Measurements from ENCODE around the gene RER1.

RER1 gene

DNA sequence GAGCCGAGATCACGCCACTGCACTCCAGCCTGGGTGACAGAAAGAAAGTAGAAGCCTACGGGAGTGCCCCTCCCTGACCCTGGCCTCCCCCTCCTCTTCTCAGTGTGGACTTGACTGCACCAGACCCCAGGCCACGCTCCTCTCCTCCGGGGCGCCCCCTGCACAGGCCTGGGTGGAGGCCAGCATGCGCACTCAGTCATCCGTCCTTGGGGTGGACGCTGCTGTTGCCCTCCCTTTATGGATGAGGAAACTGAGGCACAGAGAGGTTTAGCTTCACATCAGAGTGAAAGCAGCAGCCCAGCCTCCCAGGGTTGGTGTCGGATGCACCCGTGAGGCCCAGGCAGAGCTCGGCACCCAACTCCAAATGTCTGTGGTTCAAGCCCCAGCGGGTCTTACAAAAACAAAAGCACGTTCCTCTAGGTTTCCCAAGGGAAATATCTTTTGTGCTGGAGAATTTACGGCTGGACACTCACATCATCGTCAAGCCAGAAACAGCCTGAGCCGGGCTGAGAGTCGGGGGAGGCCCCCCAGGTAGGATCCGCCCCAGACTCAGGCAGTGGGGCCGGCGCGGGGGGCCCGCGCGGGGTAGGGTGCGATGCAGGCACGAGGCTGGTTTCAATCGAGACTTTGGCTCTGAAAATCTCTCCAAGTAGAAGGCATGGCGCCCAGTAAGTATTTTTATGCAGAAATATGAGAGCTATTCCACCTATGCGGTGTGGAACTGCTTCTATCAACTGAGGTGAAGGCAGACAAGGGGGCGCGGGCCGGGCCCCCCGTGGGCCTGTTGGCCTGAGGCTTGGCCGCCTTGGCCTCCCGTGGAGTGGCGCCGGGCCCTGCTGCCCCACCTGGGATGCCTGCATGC lies 36.9 kb upstream of the RER1 start:
- peak; percentile 15 for DNase-seq

DNA sequence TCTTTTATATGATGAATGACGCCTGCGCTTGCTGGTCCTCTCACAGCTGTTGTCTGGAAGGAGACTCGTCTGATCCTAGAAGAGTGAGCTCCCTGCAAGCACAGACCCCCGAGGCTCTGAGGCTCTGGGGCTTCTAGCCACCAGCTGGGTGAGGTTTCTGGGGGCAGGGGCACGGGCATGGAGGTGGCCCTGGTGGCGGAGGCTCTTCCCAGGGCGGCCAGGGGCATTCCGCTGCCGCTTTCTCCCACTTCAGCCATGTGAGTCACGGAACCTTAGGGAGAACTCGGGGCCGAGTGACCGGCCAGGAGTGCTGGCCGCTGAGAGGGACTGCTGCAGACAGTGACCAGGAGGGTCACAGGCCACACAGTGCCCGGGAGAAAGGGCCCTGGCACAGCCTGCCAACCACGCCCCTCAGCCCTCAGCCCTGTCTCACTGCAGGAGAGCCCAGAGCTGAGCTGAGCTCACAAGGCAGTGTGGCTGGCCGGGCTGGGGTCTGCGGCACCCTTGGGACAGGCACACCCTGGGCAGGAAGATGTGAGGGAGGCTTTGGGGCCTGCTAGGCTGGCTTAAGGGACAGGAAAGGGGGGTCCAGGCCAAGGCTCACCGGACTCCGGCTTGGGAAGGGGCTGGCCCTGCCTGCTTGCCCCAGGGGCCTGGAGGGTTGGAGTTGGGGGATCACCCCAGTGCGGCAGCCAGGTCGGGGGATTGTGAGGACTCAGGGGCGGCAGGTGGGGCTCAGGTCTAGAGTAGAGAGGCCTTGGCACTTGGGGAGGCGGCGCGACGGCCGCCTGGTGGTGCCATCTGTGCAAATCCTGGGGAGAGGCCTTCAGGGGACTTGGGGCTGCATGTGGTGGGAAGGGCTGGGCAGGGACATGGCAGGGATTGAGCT lies 36.0 kb upstream of the RER1 start:
- no peak for DNase-seq

DNA sequence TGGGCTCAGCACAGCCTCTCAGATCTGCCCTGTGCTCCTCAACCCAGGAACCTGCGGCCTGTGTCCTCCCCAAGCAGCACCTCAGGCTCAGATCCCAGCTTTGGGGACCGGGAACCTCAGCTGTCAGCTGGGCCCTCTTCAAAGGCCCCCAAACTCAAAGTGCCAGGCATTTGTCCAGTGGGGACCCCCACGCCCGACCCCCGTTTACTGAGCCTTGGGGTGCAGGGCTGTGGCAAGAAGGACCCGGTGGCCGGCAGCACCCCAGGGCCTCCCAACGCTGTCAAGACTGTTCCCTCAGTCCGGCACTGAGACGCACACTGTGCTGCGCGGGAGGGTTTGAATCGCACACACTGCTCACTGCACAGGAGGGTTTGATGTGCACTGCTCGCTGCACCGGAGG lies 35.2 kb upstream of the RER1 start:
- no peak for DNase-seq

DNA sequence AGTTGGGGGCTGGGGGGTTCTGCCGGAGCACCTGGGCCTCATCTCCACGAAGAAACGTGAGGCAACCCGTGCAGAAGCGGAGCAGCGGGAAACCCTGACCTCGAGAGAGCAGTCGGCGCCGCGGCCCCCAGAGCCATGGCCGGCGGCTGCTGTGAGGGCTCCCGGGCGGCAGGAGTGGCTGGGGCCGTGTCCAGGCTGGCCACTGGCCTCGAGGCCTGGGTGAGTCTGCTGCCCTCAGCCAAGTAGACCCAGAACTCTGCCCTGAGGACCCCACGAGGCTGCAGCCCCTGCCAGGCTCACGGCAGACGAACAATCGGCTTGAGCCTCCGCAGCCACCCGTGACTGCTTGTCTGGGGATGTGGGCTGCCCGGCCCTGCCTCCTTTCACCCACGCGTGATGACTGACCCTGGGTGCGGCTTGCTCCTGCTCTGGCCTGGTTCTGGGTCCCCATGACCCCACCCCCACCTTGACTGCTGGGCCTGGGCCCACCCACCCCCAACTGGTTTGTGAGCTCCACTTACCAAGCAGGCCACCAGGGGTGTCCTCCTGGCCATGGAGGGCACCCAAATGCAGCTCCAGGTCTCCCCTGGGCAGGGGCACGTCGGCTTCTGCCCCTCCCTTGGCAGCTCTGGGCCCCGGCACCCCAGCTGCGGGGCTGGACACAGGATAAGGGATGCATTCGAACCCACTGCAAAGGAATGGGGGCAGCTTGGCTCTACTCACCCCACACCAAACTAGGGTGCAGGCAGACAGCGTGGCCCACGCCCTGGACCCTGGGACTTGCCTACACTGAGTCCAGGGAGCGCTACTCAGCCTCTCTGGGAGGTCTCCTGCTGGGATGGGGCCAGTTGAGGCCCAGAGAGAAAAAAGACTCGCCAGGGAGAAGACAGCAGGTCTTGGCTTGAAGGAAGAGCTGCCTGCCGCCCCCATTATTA lies 34.5 kb upstream of the RER1 start:
- no peak for DNase-seq

DNA sequence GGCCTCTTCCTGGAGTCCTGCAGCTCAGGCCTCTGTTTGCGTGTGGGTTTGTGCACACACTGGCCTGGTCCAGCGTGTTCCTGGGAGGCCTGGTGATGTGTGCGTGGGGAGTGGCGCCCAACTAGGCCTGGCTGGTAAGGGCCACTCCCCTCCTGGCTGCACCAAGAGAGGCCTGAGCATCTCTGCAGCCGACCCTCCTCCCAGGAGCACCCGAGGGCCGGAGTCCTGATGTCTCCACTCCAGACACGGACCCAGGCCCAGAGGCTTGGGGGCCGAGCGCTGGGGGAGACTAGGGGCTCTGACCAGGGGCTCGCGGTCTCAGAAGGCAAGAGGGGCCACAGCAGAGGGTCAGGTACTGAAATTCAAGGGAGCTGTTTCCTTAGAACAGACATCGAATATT lies 33.6 kb upstream of the RER1 start:
- no peak for DNase-seq

DNA sequence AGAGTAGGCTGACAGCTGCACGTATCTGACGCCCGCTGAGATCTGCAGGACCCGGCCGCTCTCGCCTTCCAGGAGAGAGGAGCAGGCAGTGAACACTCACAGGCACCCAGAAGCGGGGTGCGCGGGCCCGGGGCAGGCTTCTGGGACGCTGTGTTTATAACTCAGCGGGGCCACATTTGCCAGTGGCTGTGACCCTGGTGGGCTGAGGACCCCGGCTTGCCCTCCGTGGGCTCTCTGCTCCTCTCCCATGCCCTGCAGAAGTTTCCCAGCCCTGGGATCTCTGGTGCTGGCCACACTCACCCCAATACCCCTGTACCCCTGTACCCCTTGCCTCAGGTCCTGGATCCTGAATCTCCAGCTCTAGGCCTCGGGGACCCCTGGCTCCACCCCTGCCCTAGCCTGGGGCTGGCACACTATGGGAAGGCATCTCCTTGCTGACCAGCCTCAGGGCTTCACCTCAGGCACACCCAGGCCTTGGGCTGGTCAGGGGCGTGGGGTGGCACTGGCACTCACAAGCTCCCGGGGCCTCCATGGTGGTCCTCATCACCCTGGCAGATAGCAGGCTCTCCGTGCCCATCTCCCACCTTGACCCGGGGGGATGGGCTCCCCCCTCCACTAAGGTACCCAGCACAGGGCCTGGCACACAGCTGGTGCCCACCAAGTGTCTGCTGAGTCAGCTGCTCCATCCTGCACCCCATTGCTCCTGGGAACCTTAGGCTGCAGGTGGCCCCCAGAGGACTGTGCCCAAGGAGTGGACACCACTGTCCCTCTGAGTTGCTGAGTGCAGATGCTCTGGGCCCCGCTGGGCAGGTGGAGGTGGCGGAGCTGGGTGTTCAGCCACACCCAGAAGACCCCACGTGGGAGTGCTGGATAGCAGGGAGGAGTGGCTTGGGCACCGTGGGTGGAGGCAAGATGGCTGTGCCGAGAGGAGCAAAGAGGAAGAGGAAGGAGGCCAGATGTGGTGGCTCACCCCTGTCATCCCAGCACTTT lies 32.7 kb upstream of the RER1 start:
- no peak for DNase-seq

DNA sequence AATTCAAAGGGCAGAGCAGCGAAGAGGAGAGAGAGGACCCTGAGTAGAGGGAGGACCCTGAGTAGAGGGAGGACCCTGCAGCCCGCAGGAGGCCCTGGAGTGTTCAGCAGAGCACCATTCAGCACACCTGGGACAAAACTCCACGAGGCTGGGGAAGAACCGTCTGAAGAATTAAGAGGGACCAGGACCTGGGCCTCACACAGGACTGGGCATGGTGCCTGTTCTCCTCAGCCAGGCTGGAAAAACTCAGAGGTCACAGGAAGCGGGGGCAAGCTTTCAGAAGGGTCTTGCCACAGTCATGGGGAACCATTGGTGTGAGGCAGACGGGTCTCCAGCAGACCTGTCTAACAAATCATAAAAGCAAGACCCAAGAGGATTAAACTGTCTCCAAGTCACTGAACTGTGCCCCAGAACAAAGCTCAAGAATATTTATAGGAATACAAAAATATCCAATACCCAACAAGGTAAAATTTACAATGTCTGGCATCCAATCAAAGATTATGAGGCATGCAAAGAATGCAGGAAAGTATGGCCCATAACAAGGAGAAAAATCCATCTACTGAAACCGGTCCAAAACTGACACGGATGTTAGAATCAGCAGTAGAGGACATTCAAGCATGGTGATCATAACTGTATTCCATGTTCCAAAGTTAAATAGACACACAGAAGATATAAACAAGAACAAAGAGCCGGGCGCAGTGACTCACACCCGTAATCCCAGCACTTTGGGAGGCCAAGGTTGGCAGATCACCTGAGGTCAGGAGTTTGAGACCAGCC lies 30.9 kb upstream of the RER1 start:
- peak; percentile 64 for DNase-seq

DNA sequence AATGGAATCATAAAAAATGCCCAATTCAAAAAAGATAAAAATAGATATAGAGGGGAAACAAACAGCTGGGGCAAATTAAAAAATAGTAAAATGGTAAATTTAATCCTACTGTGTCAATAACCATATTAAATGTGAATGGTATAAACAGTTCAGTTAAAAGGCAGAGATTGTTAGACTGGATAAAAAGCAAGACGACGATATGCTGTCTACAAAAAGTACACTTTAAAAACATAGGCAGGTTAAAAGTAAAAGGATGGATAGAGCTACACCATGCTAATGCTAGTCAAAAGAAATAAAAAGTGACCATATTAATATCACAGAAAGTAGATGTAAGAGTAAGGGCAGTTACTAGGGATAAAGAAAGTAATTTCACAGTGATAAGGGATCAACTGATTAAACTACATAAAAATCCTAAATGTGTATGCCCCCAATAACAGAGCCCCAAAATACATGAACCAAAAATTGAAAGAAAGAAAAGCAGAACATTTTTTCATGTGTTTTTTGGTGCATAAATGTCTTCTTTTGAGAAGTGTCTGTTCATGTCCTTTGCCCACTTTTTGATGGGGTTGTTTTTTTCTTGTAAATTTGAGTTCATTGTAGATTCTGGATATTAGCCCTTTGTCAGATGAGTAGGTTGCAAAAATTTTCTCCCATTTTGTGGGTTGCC lies 27.7 kb upstream of the RER1 start:
- DNase-seq = no peak

DNA sequence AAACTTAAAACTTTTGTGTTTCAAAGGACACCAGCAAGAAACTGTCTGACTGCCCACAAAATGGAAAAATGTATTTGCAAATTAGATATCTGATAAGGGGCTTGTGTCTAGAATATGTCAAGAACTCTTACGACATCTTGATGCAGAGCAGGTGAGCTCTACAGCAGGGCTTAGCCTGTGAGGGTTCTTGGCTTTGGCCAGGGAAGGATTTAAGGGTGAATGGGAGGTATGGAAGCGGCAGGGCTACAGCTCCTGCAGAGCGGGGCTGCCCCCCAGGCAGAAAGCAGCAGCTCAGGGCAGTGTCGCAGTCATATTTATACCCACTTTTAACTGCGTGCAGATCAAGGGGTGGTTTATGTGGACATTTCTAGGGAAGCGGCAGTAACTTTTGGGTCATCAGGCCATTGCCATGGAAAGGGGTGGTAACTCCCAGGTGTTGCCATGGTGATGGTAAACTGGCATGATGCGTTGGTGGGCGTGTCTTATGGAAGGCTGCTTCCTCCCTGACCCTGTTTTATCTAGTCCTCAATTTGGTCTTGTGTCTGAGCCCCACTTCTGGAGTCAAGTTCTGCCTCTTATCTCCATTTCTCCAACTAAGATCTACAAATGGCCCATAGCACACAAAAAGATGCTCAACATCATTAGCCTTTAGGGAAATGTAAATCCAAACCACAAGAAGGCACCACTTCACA lies 23.4 kb upstream of the RER1 start:
- DNase-seq = no peak

DNA sequence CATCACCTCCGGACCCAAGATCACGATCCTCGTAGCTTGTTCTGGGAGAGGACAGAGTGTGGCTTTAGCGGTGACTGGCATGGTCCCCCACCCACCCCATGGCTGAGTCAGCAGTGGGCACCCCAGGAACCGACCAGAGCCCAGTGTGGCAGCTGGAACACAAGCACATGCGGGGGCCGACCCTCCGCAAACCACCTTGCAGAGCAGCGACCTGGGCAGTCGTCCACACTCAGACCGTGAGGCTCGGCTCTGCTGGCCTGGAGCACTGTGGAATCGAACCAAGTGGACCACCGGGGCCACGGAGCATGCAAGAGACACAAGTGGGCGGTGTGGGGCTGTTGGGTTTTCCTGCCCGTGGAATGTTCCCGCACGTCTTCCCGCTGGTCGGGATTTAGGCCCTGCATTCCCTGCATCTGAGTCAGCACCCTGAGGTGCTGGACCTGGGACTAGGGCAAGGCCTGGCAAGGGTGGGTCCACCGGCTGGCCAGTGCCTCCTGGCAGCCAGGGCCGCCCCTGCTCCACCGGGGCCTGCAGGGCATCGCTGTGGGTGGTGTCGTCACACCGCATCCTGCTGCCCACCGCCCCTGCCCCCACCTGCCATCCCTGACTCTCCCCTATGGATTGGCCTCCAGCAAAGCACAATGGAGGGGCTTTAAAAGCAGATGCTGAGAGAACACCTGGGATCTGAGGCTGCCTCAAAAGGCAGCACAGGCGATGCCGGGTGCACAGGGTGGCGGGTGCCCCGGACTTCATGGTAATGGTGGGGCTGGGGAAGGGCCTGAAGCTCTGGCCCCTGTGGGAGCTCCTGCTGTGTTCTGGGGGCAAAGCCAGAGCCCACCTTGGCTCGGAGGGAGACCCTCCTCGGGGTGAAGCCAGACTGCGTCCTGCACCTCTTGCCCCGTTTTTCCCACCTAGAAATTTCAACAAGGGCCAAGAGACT lies 18.8 kb upstream of the RER1 start:
- DNase-seq = no peak

DNA sequence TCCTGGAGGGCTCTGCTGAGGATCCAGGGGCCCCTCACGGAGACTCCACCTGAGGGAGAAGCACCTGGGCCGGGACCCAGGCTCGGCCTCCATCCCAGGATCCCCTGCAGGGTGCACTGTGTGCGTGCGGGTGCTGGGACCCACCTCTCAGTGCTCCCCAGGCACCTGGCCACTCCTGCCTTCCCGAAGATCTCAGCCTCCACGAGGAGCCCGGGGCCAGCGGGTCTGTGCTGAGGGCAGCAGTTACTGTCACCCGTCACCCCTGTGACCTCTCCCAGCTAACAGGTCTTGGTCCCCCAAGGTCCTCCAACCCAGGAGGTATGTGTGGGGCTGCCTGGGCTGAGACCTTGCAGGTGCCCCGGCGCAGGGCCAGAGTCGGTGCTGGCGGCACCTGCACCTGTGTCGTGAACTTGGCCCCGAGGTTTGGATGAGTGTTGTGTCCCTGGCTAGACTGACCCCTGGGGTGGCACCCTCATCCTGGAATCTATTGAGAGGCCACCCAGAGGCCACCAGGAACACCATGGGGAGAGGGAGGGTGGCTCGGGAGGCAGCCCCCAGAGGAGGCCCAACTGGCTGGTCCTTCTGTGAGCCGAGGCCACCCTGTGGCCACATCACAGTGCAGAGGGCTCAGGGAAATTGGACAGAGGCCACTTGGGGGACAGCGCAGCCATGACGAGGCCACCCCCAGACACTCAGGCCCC lies 17.9 kb upstream of the RER1 start:
- no peak for DNase-seq

DNA sequence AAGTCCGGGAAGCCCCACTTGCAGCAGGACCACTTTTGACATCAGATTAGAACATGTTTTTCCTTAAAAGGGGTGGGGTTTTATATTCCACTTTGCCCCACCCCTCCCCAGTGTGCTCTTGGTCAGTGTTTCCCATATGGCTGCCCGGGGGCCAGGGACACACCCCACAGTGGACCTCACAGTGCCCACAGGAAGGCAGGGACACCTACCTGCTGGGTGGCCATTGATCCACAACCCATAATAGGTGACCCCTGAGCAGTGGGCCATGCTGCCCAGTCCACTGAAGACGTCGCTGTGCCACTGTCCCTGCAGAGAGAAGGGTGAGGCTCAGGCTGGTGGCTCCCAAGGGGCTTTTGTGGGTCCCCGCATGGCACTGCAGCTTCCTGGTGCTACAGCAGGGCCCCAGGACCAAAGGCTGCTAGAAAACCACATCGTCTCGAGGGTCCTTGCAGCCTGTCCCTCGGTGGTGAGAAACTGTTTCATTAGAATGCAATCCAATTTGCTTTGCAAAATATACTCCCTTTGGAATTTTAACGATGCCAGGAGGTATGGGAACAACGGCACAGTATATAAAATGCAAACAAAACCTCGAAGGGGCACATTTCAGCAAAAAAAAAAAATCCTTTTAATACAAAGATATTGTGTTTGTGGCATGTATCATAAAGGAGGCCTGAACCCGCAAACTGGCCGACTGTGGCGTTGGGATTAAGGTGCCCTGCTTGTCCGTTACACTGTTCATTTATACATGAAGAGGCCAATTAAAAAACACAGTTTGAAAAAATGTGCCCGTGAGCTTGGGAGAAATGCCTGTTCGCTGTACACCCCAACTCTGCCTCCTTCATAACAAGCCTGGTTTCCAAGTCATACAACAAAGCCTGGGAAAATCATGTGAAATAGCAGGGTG lies 17.1 kb upstream of the RER1 start:
- DNase-seq = no peak

DNA sequence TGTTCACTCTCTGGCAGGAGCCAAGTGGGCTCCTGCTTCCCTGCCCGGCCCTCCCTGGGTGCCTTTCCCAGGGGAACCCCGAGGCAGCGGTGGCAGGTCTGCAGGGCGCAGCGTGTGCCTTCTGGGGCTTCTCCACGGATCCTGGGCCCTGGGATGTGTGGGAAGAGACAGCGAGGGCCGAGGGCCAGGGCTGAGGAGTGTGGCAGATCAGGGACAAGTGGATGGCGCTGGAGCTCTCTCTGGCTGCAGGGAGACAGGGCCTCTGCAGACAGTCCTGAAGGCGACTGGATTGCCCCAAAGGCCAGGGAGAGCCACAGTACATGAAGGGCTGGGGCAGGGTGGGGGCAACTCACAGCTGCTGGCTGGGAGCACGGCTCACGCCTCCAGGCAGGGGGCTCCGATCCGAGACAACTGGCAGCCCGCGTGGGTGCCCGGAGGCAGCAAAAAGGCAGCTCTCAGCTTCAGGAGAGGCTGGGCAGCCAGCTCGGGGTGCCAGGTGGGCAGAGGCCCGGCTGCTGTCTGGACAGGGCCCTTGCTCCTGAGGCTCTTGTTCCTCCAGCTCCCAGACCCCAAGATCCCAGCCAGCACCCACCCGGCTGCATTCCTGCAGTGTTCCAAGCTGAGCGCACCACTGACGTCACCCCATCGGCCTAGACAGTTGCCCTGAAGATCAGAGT lies 16.3 kb upstream of the RER1 start:
- DNase-seq = no peak

DNA sequence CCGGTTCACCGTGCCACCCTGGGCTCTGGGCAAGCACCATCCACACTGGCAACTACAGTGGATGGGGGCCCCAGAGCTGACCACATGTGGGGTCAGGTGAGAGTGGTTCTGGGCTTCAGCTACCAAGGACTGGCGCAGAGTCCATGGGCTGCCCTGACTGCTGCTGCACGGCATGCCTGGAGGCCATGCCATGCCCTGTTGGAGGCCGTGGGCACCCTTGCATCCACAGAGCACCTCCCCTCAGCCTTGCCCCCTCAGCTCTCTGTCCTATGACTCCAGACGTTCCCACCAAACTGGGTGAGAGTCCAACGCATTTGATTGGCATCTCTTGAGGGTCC lies 15.7 kb upstream of the RER1 start:
- DNase-seq = no peak

DNA sequence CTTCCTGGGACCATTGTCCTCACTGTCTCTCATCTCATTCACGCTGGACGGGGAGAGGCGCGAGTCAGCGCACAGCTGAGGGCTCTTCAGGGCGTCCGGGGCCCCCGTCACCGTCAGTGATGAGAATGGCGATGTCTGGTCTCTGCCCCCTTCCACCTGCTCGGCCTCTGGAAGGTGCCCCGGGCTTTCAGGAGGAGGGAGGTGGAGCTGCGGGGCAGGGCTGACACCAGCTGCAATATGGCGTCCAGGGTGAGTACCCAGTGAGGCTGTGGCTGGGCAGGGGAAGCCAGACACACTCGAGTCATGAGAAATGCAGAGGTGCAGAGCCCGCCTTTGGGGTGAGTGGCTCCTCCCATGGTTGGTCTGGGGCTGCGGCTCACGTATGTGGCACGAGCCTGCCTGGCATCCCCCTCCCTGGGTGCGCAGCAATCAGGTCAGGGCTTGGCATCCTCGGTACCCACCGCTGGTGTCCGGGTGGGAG lies 15.3 kb upstream of the RER1 start:
- no peak for DNase-seq

Data from fibroblast of skin of right quadriceps (primary cell).